Activated naive CD8-positive, alpha-beta T cell treated with anti-CD3 and anti-CD28 coated beads, Interleukin-2, amount 10 ng/mL, durations not matched to agents 7 days and 5 days (primary cell): Measurements from ENCODE around the gene PDIK1L. TPM values are rescaled to one million over a fixed set of nuclear protein-coding genes. Genes with fewer than 3 reads are reported as not detected.

ENCODE experiments used
- ATAC-seq: fragments of 150-1000 bp; cut with Tn5 transposase; one replicate; pipeline ENCODE4 v1.10.0; 2021; ENCODE audit warnings: low read depth, moderate library complexity
- POLR2A ChIA-PET: fragments of 350-600 bp; sonication (Branson Sonifier 250); formaldehyde crosslinking; loops from one replicate; lab custom pipeline; 2021; ENCODE audit warnings: antibody characterized with exemption; lab: Charles Lee
- DNase-seq: peaks from one replicate; pipeline ENCODE4 v3.0.0; 2021
- H3K27ac Mint-ChIP-seq: one replicate; pipeline ENCODE4 v1.8.0; 2022; ENCODE audit warnings: mild to moderate bottlenecking, mixed read lengths
- H3K27me3 Mint-ChIP-seq: one replicate; pipeline ENCODE4 v1.8.0; 2022; ENCODE audit warnings: mild to moderate bottlenecking, moderate library complexity, mixed read lengths
- H3K36me3 Mint-ChIP-seq: one replicate; pipeline ENCODE4 v1.8.0; 2021; ENCODE audit warnings: mild to moderate bottlenecking, mixed read lengths
- H3K4me1 Mint-ChIP-seq: one replicate; pipeline ENCODE4 v1.8.0; 2021; ENCODE audit warnings: mixed read lengths
- H3K4me3 Mint-ChIP-seq: one replicate; pipeline ENCODE4 v1.8.0; 2022; ENCODE audit warnings: mild to moderate bottlenecking, moderate library complexity, mixed read lengths
- H3K9me3 Mint-ChIP-seq: one replicate; pipeline ENCODE4 v1.8.0; 2021; ENCODE audit warnings: mixed read lengths
- total RNA-seq, 2 experiments: library from RNA; stranded (reverse); gene quantifications; one replicate each; pipeline ENCODE4 v1.2.3, GENCODE V29; 2021

PDIK1L gene
- total RNA-seq, 2 experiments from 2014 or later: 21.2 to 22.1 TPM

GRCh38 chr1:26166719-26167281, 55.2 kb downstream of the PDIK1L start:
- H3K27me3 Mint-ChIP-seq: peaks cover 28% of the 10 kb centered on the region
- H3K27ac Mint-ChIP-seq: no peak overlapping the region
- H3K36me3 Mint-ChIP-seq: no peaks in the 10 kb centered on the region
- no peaks in the 10 kb centered on the region for H3K9me3 Mint-ChIP-seq
- POLR2A ChIA-PET: no interaction called here
- H3K4me3 Mint-ChIP-seq: no peak overlapping the region
- ATAC-seq: no peak
- peaks cover 30% of the 10 kb centered on the region for H3K4me1 Mint-ChIP-seq
- DNase-seq: no peak

- no peak for DNase-seq
- Mint-ChIP-seq H3K4me1 (peaks cover 26% of the 10 kb centered on the region), H3K27ac (peak within 1 kb of the TSS; percentile 90), H3K9me3 (no peaks in the 10 kb centered on the region), H3K4me3 (peak within 1 kb of the TSS; percentile 92), H3K36me3 (no peaks in the 10 kb centered on the region), H3K27me3 (peaks cover 15% of the 10 kb centered on the region)
- ATAC-seq: no peak
- POLR2A ChIA-PET: interaction anchor here (1.8 to 2.8 kb wide), 2 partner anchors 33 to 66 kb away, joined by 11 to 21 read pairs; partner anchors contain the start of gene CEP85
Observed at GRCh38 chr1:26168410-26169197, 57.0 kb downstream of the PDIK1L start, which contains the start of gene C1orf232. TSS of gene C1orf232 (minus strand) at chr1:26168963. CDS start at chr1:26168499, 464 bp downstream.

- peak overlapping the region; percentile 73 for H3K27ac Mint-ChIP-seq
- POLR2A ChIA-PET: interaction anchor here (0.6 to 2.8 kb wide), 7 partner anchors 12 to 195 kb away, joined by 3 to 21 read pairs (median 4); partner anchors contain the start of gene CEP85
Observed at GRCh38 chr1:26169198-26169554, 57.6 kb downstream of the PDIK1L start.

GRCh38 chr1:26169669-26170471, 58.2 kb downstream of the PDIK1L start, which contains the start of gene ZNF593:
TSS of gene ZNF593 (plus strand) at chr1:26169908. CDS start at chr1:26169984, 76 bp downstream.
- Mint-ChIP-seq H3K27ac (peak within 1 kb of the TSS; percentile 90), H3K4me3 (peak within 1 kb of the TSS; percentile 92), H3K36me3 (no peaks in the 10 kb centered on the region), H3K27me3 (peaks cover 9% of the 10 kb centered on the region), H3K9me3 (no peaks in the 10 kb centered on the region), H3K4me1 (peaks cover 25% of the 10 kb centered on the region)
- peak; percentile 88 for ATAC-seq
- POLR2A ChIA-PET: interaction anchor here (0.6 to 2.8 kb wide), 11 partner anchors 12 to 194 kb away, joined by 3 to 21 read pairs (median 3); partner anchors contain the start of genes CEP85 and PDIK1L
- peak; percentile 94 for DNase-seq

More at GRCh38 chr1:26169198-26169554, 57.6 kb downstream of the PDIK1L start:
- H3K27me3 Mint-ChIP-seq: peaks cover 12% of the 10 kb centered on the region
- H3K36me3 Mint-ChIP-seq: no peaks in the 10 kb centered on the region
- ATAC-seq (no peak), DNase-seq (no peak)
- peak overlapping the region; percentile 92 for H3K4me3 Mint-ChIP-seq
- no peaks in the 10 kb centered on the region for H3K9me3 Mint-ChIP-seq
- H3K4me1 Mint-ChIP-seq: peaks cover 25% of the 10 kb centered on the region

GRCh38 chr1:26170472-26170821, 58.8 kb downstream of the PDIK1L start:
- POLR2A ChIA-PET: interaction anchor here (0.6 to 2.8 kb wide), 6 partner anchors 16 to 64 kb away, joined by 3 to 21 read pairs (median 4); partner anchors contain the start of genes CEP85 and PDIK1L
- Mint-ChIP-seq H3K36me3 (no peaks in the 10 kb centered on the region), H3K4me1 (peaks cover 20% of the 10 kb centered on the region), H3K9me3 (no peaks in the 10 kb centered on the region), H3K4me3 (peak overlapping the region; percentile 92), H3K27ac (peak overlapping the region; percentile 90), H3K27me3 (peaks cover 3% of the 10 kb centered on the region)
- DNase-seq (no peak), ATAC-seq (no peak)

- POLR2A ChIA-PET: interaction anchor here (0.6 to 2.8 kb wide), 3 partner anchors 30 to 192 kb away, joined by 3 to 11 read pairs (median 3); partner anchors contain the start of gene CEP85
- peaks cover 19% of the 10 kb centered on the region for H3K4me1 Mint-ChIP-seq
- no peaks in the 10 kb centered on the region for H3K36me3 Mint-ChIP-seq
- no peaks in the 10 kb centered on the region for H3K27me3 Mint-ChIP-seq
- peak within 1 kb of the TSS; percentile 92 for H3K4me3 Mint-ChIP-seq
- DNase-seq: no peak
- peak within 1 kb of the TSS; percentile 90 for H3K27ac Mint-ChIP-seq
- ATAC-seq: no peak
- H3K9me3 Mint-ChIP-seq: no peaks in the 10 kb centered on the region
Observed at GRCh38 chr1:26171084-26172072, 59.8 kb downstream of the PDIK1L start, which contains the start of gene ZNF593OS. TSS of gene ZNF593OS (minus strand) at chr1:26171832. CDS start at chr1:26171661, 171 bp downstream.

Other genes starting within 250 kb of the PDIK1L start
- gene PAQR7, start 236.1 kb upstream of the PDIK1L start, total RNA-seq: 1 to 10 TPM; 4.7 to 5.2 TPM
- gene STMN1, start 205.4 kb upstream of the PDIK1L start, total RNA-seq: 100 to 1,000 TPM; 575 to 595 TPM
- gene PAFAH2, start 113.8 kb upstream of the PDIK1L start, total RNA-seq: 10 to 100 TPM; 13.5 to 15.4 TPM
- gene EXTL1, start 90.0 kb upstream of the PDIK1L start, total RNA-seq: not detected
- not detected for gene SLC30A2, start 65.7 kb upstream of the PDIK1L start, total RNA-seq
- not detected for gene TRIM63, start 44.2 kb upstream of the PDIK1L start, total RNA-seq
- gene FAM110D, start 47.3 kb downstream of the PDIK1L start, total RNA-seq: not detected
- not detected for gene C1orf232, start 57.1 kb downstream of the PDIK1L start, total RNA-seq
- 10 to 100 TPM; 26.5 to 31.0 TPM for gene ZNF593, start 58.1 kb downstream of the PDIK1L start, total RNA-seq
- not detected for gene ZNF593OS, start 60.0 kb downstream of the PDIK1L start, total RNA-seq
- 1 to 10 TPM; 4.5 to 6.0 TPM for gene CNKSR1, start 65.7 kb downstream of the PDIK1L start, total RNA-seq
- gene CATSPER4, start 78.8 kb downstream of the PDIK1L start, total RNA-seq: not detected
- gene CEP85, start 122.4 kb downstream of the PDIK1L start, total RNA-seq: 10 to 100 TPM; 36.0 to 37.2 TPM
- gene SH3BGRL3, start 168.3 kb downstream of the PDIK1L start, total RNA-seq: 100 to 1,000 TPM; 531 to 542 TPM
- 10 to 100 TPM; 60.5 to 64.1 TPM for gene UBXN11, start 194.8 kb downstream of the PDIK1L start, total RNA-seq
- 1,000 to 10,000 TPM; 1,078 to 1,088 TPM for gene CD52, start 206.1 kb downstream of the PDIK1L start, total RNA-seq
- gene CRYBG2, start 242.3 kb downstream of the PDIK1L start, total RNA-seq: 10 to 100 TPM in 1 of 2 experiments, 1 to 10 TPM in 1; 7.9 to 10.3 TPM